SK-N-MC (cell line): ENCODE results near the gene ARHGEF10L.

Experiments used
- EZH2 ChIP-seq: fragments of 200-600 bp; sonication (generic); IDR thresholded peaks from one replicate; pipeline ENCODE4 v1.6.1; 2017; ENCODE audit warnings: antibody characterized with exemption
- FOXP2 ChIP-seq: optimal IDR thresholded peaks from 2 replicates; pipeline ENCODE3; 2011; ENCODE audit warnings: mild to moderate bottlenecking, moderate library complexity; ENCODE audit not compliant: insufficient read depth; ENCODE audit errors: extremely low read length, control extremely low read depth

- no peak for TF ChIP-seq FOXP2
- TF ChIP-seq EZH2: no peak
These were observed 199.6 kb downstream of the ARHGEF10L start for GRCh38 chr1:17739050-17739449.
